SK-N-SH (cell line): ENCODE results near the gene DPP10. TPM values are rescaled to one million over a fixed set of nuclear protein-coding genes. Genes with fewer than 3 reads are reported as not detected.

Source experiments
- CTCF ChIA-PET: fragments of 300-600, 350-600 bp; formaldehyde crosslinking; extraction: SDS; loops from one replicate; lab custom pipeline; 2021; lab: Yijun Ruan, JAX
- POLR2A ChIA-PET: fragments of 350-600 bp; sonication (Branson Sonifier 250); formaldehyde crosslinking; extraction: SDS; loops from one replicate; lab custom pipeline; 2020; ENCODE audit warnings: antibody characterized with exemption, inconsistent platforms; lab: Yijun Ruan, JAX
- DNase-seq: peaks from one replicate; pipeline ENCODE4 v3.0.0; 2012
- H2AFZ ChIP-seq: fragments of 200-600 bp; sonication (generic); 2 replicates; pipeline ENCODE4 v1.8.1; 2016; ENCODE audit warnings: antibody characterized with exemption, mild to moderate bottlenecking, low read depth
- H3F3A ChIP-seq: fragments of 200-600 bp; sonication (generic); replicated peaks from 2 replicates; pipeline ENCODE3; 2016; ENCODE audit warnings: antibody characterized with exemption, mild to moderate bottlenecking; ENCODE audit not compliant: insufficient read depth
- H3K27ac ChIP-seq, 2 experiments: fragments of 200-500 bp in 1 of 2; fragments of 200-600 bp in 1 of 2; sonication (Bioruptor generic) in 1 of 2; sonication (generic), shearing (Covaris generic) in 1 of 2; 2 replicates each; pipeline versions ENCODE4 v1.5.1 to v1.6.1; 2014 to 2016; ENCODE audit warnings: low read depth in 2 of 2, inconsistent platforms in 1 of 2, low read length in 1 of 2, mild to moderate bottlenecking in 1 of 2, mixed read lengths in 1 of 2
- H3K27me3 ChIP-seq: fragments of 200-600 bp; sonication (generic), shearing (Covaris generic); 2 replicates; pipeline ENCODE4 v1.6.1; 2016; ENCODE audit warnings: mixed run types; ENCODE audit not compliant: insufficient read depth
- H3K36me3 ChIP-seq, 2 experiments: fragments of 200-500 bp in 1 of 2; fragments of 200-600 bp in 1 of 2; sonication (Bioruptor generic) in 1 of 2; sonication (generic) in 1 of 2; replicated peaks in 1 of 2; 2 replicates each; pipeline versions ENCODE3 to v1.5.1; 2014 to 2016; ENCODE audit warnings: low read length in 1 of 2, mild to moderate bottlenecking in 1 of 2; ENCODE audit not compliant: insufficient read depth in 2 of 2, control insufficient read depth in 1 of 2
- H3K4me1 ChIP-seq, 2 experiments: fragments of 200-500 bp in 1 of 2; fragments of 200-600 bp in 1 of 2; sonication (Bioruptor generic) in 1 of 2; sonication (generic), shearing (Covaris generic) in 1 of 2; 2 replicates each; pipeline versions ENCODE4 v1.5.1 to v1.6.1; 2014 to 2016; ENCODE audit warnings: low read depth in 1 of 2, low read length in 1 of 2, mixed run types in 1 of 2; ENCODE audit not compliant: insufficient read depth in 2 of 2, control insufficient read depth in 1 of 2
- H3K4me2 ChIP-seq: fragments of 200-600 bp; sonication (generic), shearing (Covaris generic); 2 replicates; pipeline ENCODE4 v1.6.1; 2017; ENCODE audit warnings: mixed run types
- H3K4me3 ChIP-seq, 2 experiments: fragments of 200-500 bp in 1 of 2; fragments of 200-600 bp in 1 of 2; sonication (Bioruptor generic) in 1 of 2; sonication (generic), shearing (Covaris generic) in 1 of 2; 2 replicates each; pipeline versions ENCODE4 v1.5.1 to v1.8.1; 2014 to 2016; ENCODE audit warnings: low read depth in 2 of 2, inconsistent platforms in 1 of 2, low read length in 1 of 2, mild to moderate bottlenecking in 1 of 2, mixed read lengths in 1 of 2, moderate library complexity in 1 of 2
- H3K79me2 ChIP-seq: fragments of 200-600 bp; sonication (generic); 2 replicates; pipeline ENCODE4 v1.8.1; 2017; ENCODE audit warnings: mild to moderate bottlenecking; ENCODE audit not compliant: insufficient read depth
- H3K9ac ChIP-seq: fragments of 200-600 bp; sonication (generic); 2 replicates; pipeline ENCODE4 v1.6.1; 2017; ENCODE audit warnings: mixed run types
- H3K9me2 ChIP-seq: fragments of 200-600 bp; sonication (generic); 2 replicates; pipeline ENCODE4 v1.6.1; 2017; ENCODE audit warnings: mixed run types
- H3K9me3 ChIP-seq: fragments of 200-600 bp; sonication (generic); 2 replicates; pipeline ENCODE4 v1.6.1; 2017; ENCODE audit warnings: mixed run types, mild to moderate bottlenecking, moderate library complexity
- H4K20me1 ChIP-seq: fragments of 200-600 bp; sonication (generic); 2 replicates; pipeline ENCODE4 v1.6.1; 2017; ENCODE audit warnings: mild to moderate bottlenecking, mixed run types; ENCODE audit not compliant: insufficient read depth
- CTCF ChIP-seq: fragments of 200-600 bp; sonication (generic); IDR thresholded peaks from 2 replicates; pipeline ENCODE4 v1.6.1; 2017; ENCODE audit warnings: antibody characterized with exemption, mild to moderate bottlenecking, moderate library complexity
- ELF1 ChIP-seq: IDR thresholded peaks from 2 replicates; pipeline ENCODE4 v1.4.0; 2012
- EZH2phosphoT487 ChIP-seq: fragments of 200-600 bp; sonication (generic); IDR thresholded peaks from 2 replicates; pipeline ENCODE4 v1.6.1; 2017; ENCODE audit warnings: low read depth, mixed run types, mild to moderate bottlenecking, antibody characterized with exemption, moderate library complexity, borderline replicate concordance
- FOSL2 ChIP-seq: IDR thresholded peaks from 2 replicates; pipeline ENCODE4 v1.4.0; 2012; ENCODE audit warnings: low read depth, mild to moderate bottlenecking, moderate library complexity, borderline replicate concordance
- GATA2 ChIP-seq: sonication (generic); formaldehyde crosslinking; IDR thresholded peaks from 2 replicates; pipeline ENCODE4 v1.5.0; 2020; ENCODE audit warnings: mild to moderate bottlenecking, missing genetic modification reagents
- IRF3 ChIP-seq: fragments of 150-350 bp; IDR thresholded peaks from 2 replicates; pipeline ENCODE4 v1.6.1; 2016; ENCODE audit warnings: mild to moderate bottlenecking, low read depth, low read length
- MAX ChIP-seq: IDR thresholded peaks from 2 replicates; pipeline ENCODE4 v1.4.0; 2012; ENCODE audit warnings: low read depth
- MEF2A ChIP-seq: IDR thresholded peaks from 2 replicates; pipeline ENCODE4 v1.4.0; 2012; ENCODE audit warnings: low read depth, borderline replicate concordance
- NFIC ChIP-seq: IDR thresholded peaks from 2 replicates; pipeline ENCODE4 v1.4.0; 2012; ENCODE audit warnings: borderline replicate concordance
- NRF1 ChIP-seq: IDR thresholded peaks from 2 replicates; pipeline ENCODE4 v1.6.1; 2012; ENCODE audit warnings: low read depth, mild to moderate bottlenecking, low read length
- RAD21 ChIP-seq: IDR thresholded peaks from 2 replicates; pipeline ENCODE4 v1.6.1; 2012; ENCODE audit warnings: mild to moderate bottlenecking, low read length
- RCOR1 ChIP-seq: fragments of 150-350 bp; IDR thresholded peaks from 2 replicates; pipeline ENCODE4 v1.6.1; 2017; ENCODE audit warnings: antibody characterized with exemption, low read length
- REST ChIP-seq: IDR thresholded peaks from 2 replicates; pipeline ENCODE4 v1.6.1; 2012; ENCODE audit warnings: mild to moderate bottlenecking, low read depth, low read length, moderate library complexity
- RXRA ChIP-seq: IDR thresholded peaks from 2 replicates; pipeline ENCODE4 v1.4.0; 2012; ENCODE audit warnings: low read depth, mild to moderate bottlenecking, borderline replicate concordance
- SIN3A ChIP-seq: IDR thresholded peaks from 2 replicates; pipeline ENCODE4 v1.6.1; 2012; ENCODE audit warnings: low read depth, mild to moderate bottlenecking, low read length, moderate library complexity, borderline replicate concordance
- SMC3 ChIP-seq: IDR thresholded peaks from 2 replicates; pipeline ENCODE4 v1.6.1; 2012; ENCODE audit warnings: low read depth, low read length, improper control_type of control experiment
- TCF12 ChIP-seq: IDR thresholded peaks from 2 replicates; pipeline ENCODE4 v1.4.0; 2012
- USF2 ChIP-seq: fragments of 150-350 bp; IDR thresholded peaks from 2 replicates; pipeline ENCODE4 v1.6.1; 2017; ENCODE audit warnings: antibody characterized with exemption, low read length, low read depth, borderline replicate concordance
- YY1 ChIP-seq: IDR thresholded peaks from 2 replicates; pipeline ENCODE4 v1.4.0; 2012; ENCODE audit warnings: low read depth, mild to moderate bottlenecking
- polyA plus RNA-seq, 3 experiments: library from polyadenylated mRNA; depleted of rRNA; stranded (reverse); fragments of >200 nt; gene quantifications; 2 replicates each; pipeline ENCODE4 v1.2.3, GENCODE V29; 2012

DPP10 gene
- polyA plus RNA-seq, 1 of the 3 experiments (the other 2 are of a cell fraction): not detected

- ChIA-PET CTCF (no interaction called here), POLR2A (no interaction called here)
- Histone ChIP-seq H3F3A (no peaks in the 10 kb centered on the region), H3K9me3 (no peaks in the 10 kb centered on the region), H3K79me2 (no peaks in the 10 kb centered on the region), H2AFZ (no peak overlapping the region), H3K27me3 (no peaks in the 10 kb centered on the region), H3K4me2 (no peak overlapping the region), H3K9me2 (no peaks in the 10 kb centered on the region)
- TF ChIP-seq CTCF (no peak), MAX (no peak), REST (no peak), USF2 (no peak), RAD21 (no peak), SIN3A (no peak), SMC3 (no peak), EZH2phosphoT487 (no peak), RCOR1 (no peak), FOSL2 (no peak), YY1 (no peak), RXRA (no peak), NRF1 (no peak), NFIC (no peak), ELF1 (no peak), TCF12 (no peak), IRF3 (no peak), MEF2A (no peak), GATA2 (no peak)
- TF ChIP-seq, all 33 proteins: peak for 0
- no peak overlapping the region for H3K4me3 ChIP-seq
- H3K9ac ChIP-seq: no peak overlapping the region
- H3K36me3 ChIP-seq: no peaks in the 10 kb centered on the region
- H3K27ac ChIP-seq: no peak overlapping the region
- H3K4me1 ChIP-seq: no peaks in the 10 kb centered on the region
- DNase-seq: no peak
- no peaks in the 10 kb centered on the region for H4K20me1 ChIP-seq
These were observed 663.5 kb downstream of the DPP10 start for GRCh38 chr2:115105966-115106365.
